ENCODE data around the gene GBGT1. TPM values are rescaled to one million over a fixed set of nuclear protein-coding genes. Genes with fewer than 3 reads are reported as not detected.

GBGT1 gene
- total and polyA plus RNA-seq, 3 donors from 2014 or later: 4.0 to 11.2 (median 5.6) TPM

GRCh38 chr9:133142684-133143622 lies 20.8 kb downstream of the GBGT1 start:
- H3K4me1 ChIP-seq: peaks cover 27% of the 10 kb centered on the region
- WGBS, 2 donors: 78 to 79% methylated on average over 14 to 18 of the region's 18 CpGs
- H3K27ac ChIP-seq: no peak overlapping the region
- intact Hi-C loops (cut with DNase I; ENCODE audit: low total_unique reads): loop anchor here (10.0 kb wide), 1 partner anchor 108 kb away; the partner anchor contains the start of gene GTF3C5
- H3K36me3 ChIP-seq (ENCODE audit: low read depth, missing control alignments): no peaks in the 10 kb centered on the region
- no peaks in the 10 kb centered on the region for H3K27me3 ChIP-seq
- no peak for DNase-seq
- no peak overlapping the region for H3K4me3 ChIP-seq
- no peaks in the 10 kb centered on the region for H3K9me3 ChIP-seq
- TF ChIP-seq CTCF (IDR thresholded peaks at IDR 0.05) (no peak), POLR2A (IDR thresholded peaks at IDR 0.05) (no peak)

- no peaks in the 10 kb centered on the region for H3K27me3 ChIP-seq
- no peak for DNase-seq
- H3K27ac ChIP-seq: no peak overlapping the region
- intact Hi-C loops (cut with DNase I; ENCODE audit: low total_unique reads): loop anchor here (10.0 kb wide), 1 partner anchor 107 kb away; the partner anchor contains the start of gene GTF3C5
- H3K4me3 ChIP-seq: no peak overlapping the region
- peaks cover 24% of the 10 kb centered on the region for H3K4me1 ChIP-seq
- H3K36me3 ChIP-seq (ENCODE audit: low read depth, missing control alignments): no peaks in the 10 kb centered on the region
- H3K9me3 ChIP-seq: no peaks in the 10 kb centered on the region
- TF ChIP-seq CTCF (IDR thresholded peaks at IDR 0.05): no peak
- no peak for TF ChIP-seq POLR2A (IDR thresholded peaks at IDR 0.05)
- WGBS, 2 donors: 70 to 79% methylated on average over 15 to 16 of the region's 16 CpGs
Observed at GRCh38 chr9:133141833-133142595, 21.7 kb downstream of the GBGT1 start.

GRCh38 chr9:133140606-133141005 lies 23.1 kb downstream of the GBGT1 start:
- Histone ChIP-seq H3K36me3 (ENCODE audit: low read depth, missing control alignments) (no peaks in the 10 kb centered on the region), H3K9me3 (no peaks in the 10 kb centered on the region), H3K27me3 (no peaks in the 10 kb centered on the region), H3K4me1 (peaks cover 24% of the 10 kb centered on the region), H3K27ac (no peak overlapping the region), H3K4me3 (no peak overlapping the region)
- 82 to 93% methylated on average over 5 to 8 of the region's 14 CpGs for WGBS, 2 donors
- DNase-seq: no peak
- TF ChIP-seq CTCF (IDR thresholded peaks at IDR 0.05) (no peak), POLR2A (IDR thresholded peaks at IDR 0.05) (no peak)
- intact Hi-C loops (cut with DNase I; ENCODE audit: low total_unique reads): loop anchor here (10.0 kb wide), 1 partner anchor 106 kb away; the partner anchor contains the start of gene GTF3C5

- intact Hi-C loops (cut with DNase I; ENCODE audit: low total_unique reads): loop anchor here (10.0 kb wide), 1 partner anchor 105 kb away; the partner anchor contains the start of gene GTF3C5
- no peak for DNase-seq
- WGBS, 2 donors: 83% methylated on average over 4 of the region's 4 CpGs; no CpG with 5 or more reads in 1 of the 2 donors
- H3K4me3 ChIP-seq: no peak overlapping the region
- H3K9me3 ChIP-seq: no peaks in the 10 kb centered on the region
- peaks cover 24% of the 10 kb centered on the region for H3K4me1 ChIP-seq
- H3K27me3 ChIP-seq: no peaks in the 10 kb centered on the region
- no peaks in the 10 kb centered on the region for H3K36me3 ChIP-seq (ENCODE audit: low read depth, missing control alignments)
- TF ChIP-seq CTCF (IDR thresholded peaks at IDR 0.05) (no peak), POLR2A (IDR thresholded peaks at IDR 0.05) (no peak)
- H3K27ac ChIP-seq: no peak overlapping the region
Observed at GRCh38 chr9:133140174-133140505, 23.6 kb downstream of the GBGT1 start.
